B cell (primary cell): ENCODE results near the gene UBE2F. TPM values are rescaled to one million over a fixed set of nuclear protein-coding genes. Genes with fewer than 3 reads are reported as not detected.

ENCODE experiments used
- ATAC-seq: fragments of 200-7000 bp; cut with Tn5 transposase; one replicate; pipeline ENCODE4 v1.10.0; 2021; ENCODE audit warnings: low read depth, mild to moderate bottlenecking, moderate number of reproducible peaks, moderate library complexity
- CTCF ChIA-PET: fragments of 350-600 bp; sonication (Branson Sonifier 250); formaldehyde crosslinking; loops from one replicate; lab custom pipeline; 2021; ENCODE audit warnings: antibody characterized with exemption, inconsistent platforms; lab: Charles Lee
- POLR2A ChIA-PET: fragments of 350-600 bp; sonication (Branson Sonifier 250); formaldehyde crosslinking; loops from one replicate; lab custom pipeline; 2021; ENCODE audit warnings: antibody characterized with exemption; lab: Charles Lee
- DNase-seq: peaks from one replicate; pipeline ENCODE4 v3.0.0; 2013
- H2AFZ ChIP-seq: 2 replicates; pipeline ENCODE4 v1.6.1; 2012; ENCODE audit warnings: mild to moderate bottlenecking, low read depth, low read length; ENCODE audit not compliant: insufficient read depth, poor library complexity, severe bottlenecking
- H3K27ac ChIP-seq, 2 donors: 1 replicate in 1 of 2; 2 replicates in 1 of 2; pipeline ENCODE4 v1.5.1; 2012 to 2013; ENCODE audit warnings: low read length in 2 of 2, mild to moderate bottlenecking in 2 of 2, moderate library complexity in 1 of 2
- H3K27me3 ChIP-seq, 4 experiments: fragments of 200-600 bp in 1 of 4; sonication (generic) in 1 of 4; replicated peaks in 1 of 4; 1 replicate in 2 of 4; 2 replicates in 2 of 4; pipeline versions ENCODE4 v1.6.1 to v1.7.0; 2013 to 2016; ENCODE audit warnings: low read length in 3 of 4, mild to moderate bottlenecking in 2 of 4, mixed read lengths in 1 of 4, moderate library complexity in 1 of 4; ENCODE audit not compliant: insufficient read depth in 4 of 4, control insufficient read depth in 3 of 4; ENCODE audit errors: control extremely low read depth in 1 of 4
- H3K36me3 ChIP-seq, 2 experiments: replicated peaks in 1 of 2; 1 replicate in 1 of 2; 2 replicates in 1 of 2; pipeline versions ENCODE4 v1.6.1 to v1.7.1; 2013; ENCODE audit warnings: low read length in 1 of 2; ENCODE audit not compliant: insufficient read depth in 2 of 2, control insufficient read depth in 1 of 2; ENCODE audit errors: control extremely low read depth in 1 of 2, extremely low read depth in 1 of 2
- H3K4me1 ChIP-seq, 2 donors: fragments of 200-600 bp in 1 of 2; sonication (generic) in 1 of 2; 1 replicate in 1 of 2; 2 replicates in 1 of 2; pipeline versions ENCODE4 v1.5.1 to v1.6.1; 2013 to 2017; ENCODE audit warnings: low read length in 2 of 2; ENCODE audit not compliant: control insufficient read depth in 2 of 2, insufficient read depth in 2 of 2
- H3K4me2 ChIP-seq: replicated peaks from 2 replicates; pipeline ENCODE3; 2012; ENCODE audit warnings: mild to moderate bottlenecking, low read depth, low read length; ENCODE audit not compliant: poor library complexity, severe bottlenecking
- H3K4me3 ChIP-seq, 5 experiments: fragments of 200-600 bp in 1 of 5; sonication (generic) in 1 of 5; 1 replicate in 3 of 5; 2 replicates in 2 of 5; pipeline versions ENCODE4 v1.5.1 to v1.7.0; 2011 to 2016; ENCODE audit warnings: low read length in 4 of 5, mild to moderate bottlenecking in 4 of 5, low read depth in 2 of 5, control low read depth in 1 of 5, moderate library complexity in 1 of 5; ENCODE audit not compliant: insufficient read depth in 1 of 5; ENCODE audit errors: control extremely low read depth in 1 of 5, extremely low read depth in 1 of 5
- H3K79me2 ChIP-seq: fragments of 200-600 bp; sonication (generic); one replicate; pipeline ENCODE4 v1.6.0; 2016; ENCODE audit warnings: low read length; ENCODE audit not compliant: control insufficient read depth, insufficient read depth
- H3K9ac ChIP-seq: fragments of 200-600 bp; sonication (generic); 2 replicates; pipeline ENCODE4 v1.6.1; 2017; ENCODE audit warnings: mild to moderate bottlenecking, low read length, moderate library complexity
- H3K9me3 ChIP-seq, 3 donors: one replicate each; pipeline versions ENCODE4 v1.6.1 to v1.7.1; 2013; ENCODE audit warnings: low read length in 2 of 3; ENCODE audit not compliant: control insufficient read depth in 2 of 3, insufficient read depth in 1 of 3; ENCODE audit errors: control extremely low read depth in 1 of 3
- H4K20me1 ChIP-seq: 2 replicates; pipeline ENCODE4 v1.6.0; 2012; ENCODE audit warnings: mild to moderate bottlenecking, low read length; ENCODE audit not compliant: insufficient read depth, control insufficient read depth, poor library complexity, severe bottlenecking
- H3K27ac Mint-ChIP-seq: one replicate; pipeline ENCODE4 v1.8.0; 2021; ENCODE audit warnings: mixed read lengths
- H3K27me3 Mint-ChIP-seq: one replicate; pipeline ENCODE4 v1.8.0; 2021; ENCODE audit warnings: mixed read lengths
- H3K4me1 Mint-ChIP-seq: one replicate; pipeline ENCODE4 v1.8.0; 2021; ENCODE audit warnings: mixed read lengths
- H3K4me3 Mint-ChIP-seq: one replicate; pipeline ENCODE4 v1.8.0; 2021; ENCODE audit warnings: mixed read lengths
- H3K9me3 Mint-ChIP-seq: one replicate; pipeline ENCODE4 v1.8.0; 2022; ENCODE audit warnings: mixed read lengths; ENCODE audit not compliant: insufficient read depth
- EZH2 ChIP-seq: IDR thresholded peaks from 2 replicates; pipeline ENCODE4 v1.6.1; 2012; ENCODE audit warnings: borderline replicate concordance, low read depth, mild to moderate bottlenecking, moderate library complexity, low read length; ENCODE audit not compliant: insufficient read depth, poor library complexity, severe bottlenecking
- WGBS: methylation state at CpG from one replicate; pipeline ENCODE4 v1.1.5; 2013; ENCODE audit warnings: missing lambda C conversion rate; ENCODE audit not compliant: insufficient coverage; 5-methylcytosine and 5-hydroxymethylcytosine counted together
- intact Hi-C: fragments of 100-400 bp; cut with micrococcal nuclease; formaldehyde crosslinking; loops from one replicate; pipeline ENCODE4 v1.10.0; 2022
- polyA plus RNA-seq: library from polyadenylated mRNA; depleted of rRNA; stranded (reverse); fragments of >200 nt; gene quantifications from 2 replicates; pipeline ENCODE4 v1.2.3, GENCODE V29; 2012
- total RNA-seq, 2 donors: library from RNA; stranded (reverse); fragments of 120-200 nt in 1 of 2; gene quantifications; 1 replicate in 1 of 2; 2 replicates in 1 of 2; pipeline versions ENCODE4 v1.2.3 to v1.2.4, GENCODE V29; 2013 to 2022
- TF ChIP-seq, protein P1 (sequence below): fragments of 200-600 bp; IDR thresholded peaks from one replicate; pipeline ENCODE4 v1.8.0; 2022; ENCODE audit warnings: antibody characterized with exemption, mild to moderate bottlenecking

Gene UBE2F
- total and polyA plus RNA-seq, 2 donors (not counting 1 experiment from before 2014, with no cell fraction given) = 22.5 to 57.6 TPM

DNA sequence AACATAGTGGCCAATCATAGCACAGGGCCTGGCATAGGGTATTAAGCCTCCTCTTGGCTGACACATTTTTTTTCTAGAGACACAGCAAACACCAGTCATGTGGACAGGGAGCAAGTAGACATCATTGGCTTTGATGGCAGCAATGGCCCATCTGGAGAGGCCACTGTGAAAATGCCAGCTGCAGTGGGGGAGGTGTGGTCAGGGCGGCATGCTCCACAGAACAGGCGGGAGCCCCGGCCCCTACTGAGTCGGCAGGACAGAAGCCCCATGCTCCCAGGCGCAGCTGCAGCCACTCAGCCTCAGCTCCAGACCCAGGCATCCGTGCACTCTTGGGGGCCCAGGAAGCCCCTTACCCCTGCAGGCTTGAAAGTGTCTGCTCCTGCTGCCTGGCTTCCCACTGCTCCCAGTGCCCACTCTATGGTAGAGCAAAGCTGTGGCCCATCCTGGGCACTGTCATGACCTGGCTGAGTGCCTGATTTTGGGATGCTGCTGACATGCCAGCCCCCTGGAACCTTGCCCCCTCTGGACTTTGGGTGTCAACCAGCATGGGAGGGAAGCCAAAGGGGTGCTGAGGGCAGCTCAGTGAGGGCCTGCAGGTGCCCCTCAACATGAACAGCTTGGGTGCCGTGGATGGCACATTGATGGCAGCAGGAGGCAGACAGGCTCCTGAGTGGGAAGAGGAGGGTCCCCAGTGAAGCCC, 23.3 kb upstream of the UBE2F start:
- no peak for TF ChIP-seq EZH2
- TF ChIP-seq, protein P1, sequence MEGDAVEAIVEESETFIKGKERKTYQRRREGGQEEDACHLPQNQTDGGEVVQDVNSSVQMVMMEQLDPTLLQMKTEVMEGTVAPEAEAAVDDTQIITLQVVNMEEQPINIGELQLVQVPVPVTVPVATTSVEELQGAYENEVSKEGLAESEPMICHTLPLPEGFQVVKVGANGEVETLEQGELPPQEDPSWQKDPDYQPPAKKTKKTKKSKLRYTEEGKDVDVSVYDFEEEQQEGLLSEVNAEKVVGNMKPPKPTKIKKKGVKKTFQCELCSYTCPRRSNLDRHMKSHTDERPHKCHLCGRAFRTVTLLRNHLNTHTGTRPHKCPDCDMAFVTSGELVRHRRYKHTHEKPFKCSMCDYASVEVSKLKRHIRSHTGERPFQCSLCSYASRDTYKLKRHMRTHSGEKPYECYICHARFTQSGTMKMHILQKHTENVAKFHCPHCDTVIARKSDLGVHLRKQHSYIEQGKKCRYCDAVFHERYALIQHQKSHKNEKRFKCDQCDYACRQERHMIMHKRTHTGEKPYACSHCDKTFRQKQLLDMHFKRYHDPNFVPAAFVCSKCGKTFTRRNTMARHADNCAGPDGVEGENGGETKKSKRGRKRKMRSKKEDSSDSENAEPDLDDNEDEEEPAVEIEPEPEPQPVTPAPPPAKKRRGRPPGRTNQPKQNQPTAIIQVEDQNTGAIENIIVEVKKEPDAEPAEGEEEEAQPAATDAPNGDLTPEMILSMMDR = no peak
- Histone ChIP-seq H3K9me3 (peaks cover 0 to 27% (median 10%) of the 10 kb centered on the region in 3 donors), H2AFZ (no peak overlapping the region), H3K9ac (no peak overlapping the region), H3K4me1 (no peaks in the 10 kb centered on the region), H3K4me3 (no peak overlapping the region), H3K27ac (no peak overlapping the region), H4K20me1 (no peaks in the 10 kb centered on the region), H3K27me3 (peaks cover 0 to 9% (median 5%) of the 10 kb centered on the region in 4 experiments), H3K79me2 (no peaks in the 10 kb centered on the region), H3K36me3 (no peaks in the 10 kb centered on the region), H3K4me2 (no peak overlapping the region)
- Mint-ChIP-seq H3K4me3 (no peak overlapping the region), H3K27ac (no peak overlapping the region), H3K4me1 (no peaks in the 10 kb centered on the region), H3K9me3 (peaks cover 2% of the 10 kb centered on the region), H3K27me3 (peaks cover 21% of the 10 kb centered on the region)
- no peak for DNase-seq
- 49% methylated on average over 7 of the region's 7 CpGs for WGBS
- POLR2A ChIA-PET = no interaction called here
- CTCF ChIA-PET = no interaction called here
- intact Hi-C loops = no loop called here
- ATAC-seq = no peak

GRCh38 chr2:237944302-237944701, 22.5 kb upstream of the UBE2F start:
- Histone ChIP-seq H3K4me3 (no peak overlapping the region), H3K4me2 (no peak overlapping the region), H3K27me3 (peaks cover 0 to 9% (median 5%) of the 10 kb centered on the region in 4 experiments), H4K20me1 (no peaks in the 10 kb centered on the region), H3K79me2 (no peaks in the 10 kb centered on the region), H3K9ac (no peak overlapping the region), H2AFZ (no peak overlapping the region), H3K4me1 (no peaks in the 10 kb centered on the region), H3K27ac (no peak overlapping the region), H3K9me3 (peaks cover 0 to 27% (median 10%) of the 10 kb centered on the region in 3 donors), H3K36me3 (no peaks in the 10 kb centered on the region)
- peaks cover 2% of the 10 kb centered on the region for H3K9me3 Mint-ChIP-seq
- intact Hi-C loops = no loop called here
- ChIA-PET POLR2A (no interaction called here), CTCF (interaction anchor here (1.0 kb wide), 1 partner anchor 21 kb away, joined by 5 read pairs; no protein-coding TSS in a partner anchor)
- TF ChIP-seq, protein P1 = no peak
- TF ChIP-seq EZH2 = no peak
- peaks cover 25% of the 10 kb centered on the region for H3K27me3 Mint-ChIP-seq
- no peaks in the 10 kb centered on the region for H3K4me1 Mint-ChIP-seq
- ATAC-seq (no peak), DNase-seq (no peak)
- WGBS = 87% methylated on average over 4 of the region's 4 CpGs
- no peak overlapping the region for H3K4me3 Mint-ChIP-seq
- H3K27ac Mint-ChIP-seq = no peak overlapping the region
